Regular cardiac myocyte (primary cell): ENCODE data around the gene SLC38A9. TPM values are rescaled to one million over a fixed set of nuclear protein-coding genes. Genes with fewer than 3 reads are reported as not detected.

Experiments
- total RNA-seq: library from RNA; depleted of rRNA; stranded (reverse); fragments of >200 nt; gene quantifications from 2 replicates; pipeline ENCODE4 v1.2.3, GENCODE V29; 2014

The SLC38A9 gene, protein sequence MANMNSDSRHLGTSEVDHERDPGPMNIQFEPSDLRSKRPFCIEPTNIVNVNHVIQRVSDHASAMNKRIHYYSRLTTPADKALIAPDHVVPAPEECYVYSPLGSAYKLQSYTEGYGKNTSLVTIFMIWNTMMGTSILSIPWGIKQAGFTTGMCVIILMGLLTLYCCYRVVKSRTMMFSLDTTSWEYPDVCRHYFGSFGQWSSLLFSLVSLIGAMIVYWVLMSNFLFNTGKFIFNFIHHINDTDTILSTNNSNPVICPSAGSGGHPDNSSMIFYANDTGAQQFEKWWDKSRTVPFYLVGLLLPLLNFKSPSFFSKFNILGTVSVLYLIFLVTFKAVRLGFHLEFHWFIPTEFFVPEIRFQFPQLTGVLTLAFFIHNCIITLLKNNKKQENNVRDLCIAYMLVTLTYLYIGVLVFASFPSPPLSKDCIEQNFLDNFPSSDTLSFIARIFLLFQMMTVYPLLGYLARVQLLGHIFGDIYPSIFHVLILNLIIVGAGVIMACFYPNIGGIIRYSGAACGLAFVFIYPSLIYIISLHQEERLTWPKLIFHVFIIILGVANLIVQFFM
- 28.8 and 31.0 TPM in 2 replicates for total RNA-seq

DNA sequence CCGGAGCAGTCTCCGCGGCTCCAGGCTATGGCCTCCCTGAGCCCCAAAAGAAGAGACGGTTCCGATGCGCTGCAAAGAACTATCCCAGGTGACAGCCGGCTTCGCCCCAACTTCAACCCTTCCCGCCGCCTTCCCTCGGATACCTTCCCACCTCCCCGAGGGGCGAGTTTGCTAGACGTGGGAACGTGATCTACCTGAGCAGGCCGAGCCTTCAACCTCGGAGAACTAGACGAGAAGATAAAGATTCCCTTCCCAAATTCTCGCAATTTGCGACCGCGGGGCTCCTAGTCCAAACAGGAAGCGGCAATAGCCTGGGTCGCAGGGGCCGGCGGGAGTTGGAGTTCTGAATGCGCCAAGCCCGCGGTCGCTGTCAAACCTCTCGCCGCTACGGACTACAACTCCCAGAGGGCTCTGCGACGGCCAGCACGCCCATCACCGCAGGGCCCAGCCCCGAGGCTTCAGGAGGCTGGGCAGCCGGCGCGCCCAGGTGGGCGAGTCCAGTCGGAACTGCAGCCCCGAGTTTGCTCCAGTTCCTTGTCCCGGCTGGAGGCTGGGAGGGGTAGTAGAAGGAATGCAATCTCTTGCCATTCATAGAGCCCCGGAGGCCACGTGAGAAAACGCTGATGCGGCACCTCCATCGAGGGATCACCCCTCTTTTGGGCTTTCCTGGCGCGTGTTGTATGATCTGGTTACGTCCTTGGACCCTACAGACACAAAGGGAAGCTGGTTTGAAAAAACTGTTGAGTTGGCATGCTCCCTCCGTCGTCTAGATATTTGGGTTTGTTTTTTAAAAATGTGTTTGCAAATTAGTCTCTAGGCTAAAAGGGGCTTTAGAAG, at the start of gene SLC38A9:
SLC38A9 (minus strand) TSS at position 302 of the 837 bp plus-strand sequence. CDS start 14,366 bp downstream, outside the sequence.

DNA sequence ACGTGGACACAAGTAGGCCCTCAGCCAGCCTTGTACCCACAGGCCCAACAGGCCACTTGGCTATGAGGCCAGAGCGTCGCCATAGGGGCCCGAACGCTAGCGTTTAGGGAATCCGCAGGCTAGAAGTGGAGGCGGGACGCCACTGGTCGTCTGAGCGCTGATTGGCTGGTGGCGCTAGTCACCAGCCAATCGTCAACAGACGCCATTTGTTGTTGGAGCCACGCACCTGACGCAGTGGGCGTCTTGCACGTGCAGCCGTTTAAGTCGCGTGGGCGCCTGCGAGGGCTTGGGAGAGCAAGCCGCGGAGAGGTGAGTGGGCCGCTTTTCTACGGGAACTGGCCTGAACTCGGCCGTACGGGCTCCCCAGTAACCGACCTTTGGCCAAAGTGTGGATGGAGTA, 25.7 kb upstream of the SLC38A9 start, which contains the start of gene DDX4:
DDX4 (plus strand) TSS at position 269 of the 400 bp plus-strand sequence. CDS start 903 bp downstream, outside the sequence.

Other genes starting within 250 kb of the SLC38A9 start
- gene PLPP1, start 177.4 kb downstream of the SLC38A9 start, total RNA-seq: 42.9 and 122 TPM in 2 replicates
- gene DDX4, start 25.7 kb upstream of the SLC38A9 start, total RNA-seq: 0.28 TPM in 1 of 2 replicates, not detected in the other
- under 0.01 and 0.19 TPM in 2 replicates for gene IL31RA, start 139.0 kb upstream of the SLC38A9 start, total RNA-seq